DLD1 (cell line): ENCODE data around the gene MGAT5.

Experiments used
- in situ Hi-C: cut with HindIII; loops from 2 replicates; pipeline ENCODE4 v1.10.0; 2017; ENCODE audit warnings: low sequenced_read_pairs

Gene MGAT5

DNA sequence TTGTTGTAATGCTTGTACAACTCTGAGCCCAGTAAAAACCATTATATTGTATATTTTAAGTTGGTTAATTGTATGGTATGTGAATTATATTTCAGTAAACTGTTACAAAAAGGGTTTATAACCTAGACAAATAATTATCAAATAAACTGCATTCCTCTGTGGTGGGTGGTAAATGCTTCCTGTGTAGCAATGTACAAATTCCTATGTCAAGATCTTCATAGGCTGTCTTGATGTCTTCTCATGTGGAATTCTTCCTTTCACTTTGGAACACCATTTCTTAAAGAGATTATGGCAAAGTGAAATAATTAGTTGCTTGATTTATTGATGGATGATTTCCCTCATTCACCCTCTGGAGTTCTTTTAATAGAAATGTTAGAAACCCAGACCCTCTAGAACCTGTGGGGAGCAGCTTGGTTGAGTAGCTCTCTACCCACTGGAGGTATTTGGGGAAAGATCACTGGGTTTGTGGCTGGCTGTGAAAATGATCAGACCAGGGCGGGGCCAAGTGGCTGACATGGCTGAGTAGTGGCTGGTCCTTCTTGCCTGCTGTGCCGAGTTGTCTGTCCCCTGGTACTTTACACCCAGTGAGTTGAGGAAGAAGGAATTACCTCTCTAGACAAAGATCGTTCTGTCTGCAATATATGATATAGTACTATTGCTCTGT is 22.4 kb upstream of the MGAT5 start:
- in situ Hi-C loops: no loop called here

GRCh38 chr2:134231965-134232340 is 21.9 kb upstream of the MGAT5 start:
- in situ Hi-C loops: no loop called here

DNA sequence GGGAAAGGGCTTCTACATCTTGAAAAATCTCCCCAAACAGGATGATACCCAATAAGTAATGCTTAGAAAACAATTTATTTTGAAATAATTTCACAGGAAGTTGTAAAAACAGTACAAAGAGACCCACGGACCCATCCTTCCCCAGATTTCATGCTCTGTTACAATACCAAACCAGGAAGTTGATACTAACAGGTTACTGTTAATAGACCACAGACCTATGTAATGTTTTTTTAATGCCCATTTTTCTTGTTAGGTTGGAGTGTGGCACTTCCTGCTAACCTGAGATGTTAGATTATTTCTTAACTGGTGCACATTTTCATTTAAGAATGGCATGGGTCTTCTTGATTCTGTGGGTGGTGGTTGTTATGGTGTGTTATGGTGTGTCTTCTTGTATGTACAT is 21.4 kb upstream of the MGAT5 start:
- in situ Hi-C loops: no loop called here

GRCh38 chr2:134232868-134233727 is 20.8 kb upstream of the MGAT5 start:
- in situ Hi-C loops: no loop called here

- in situ Hi-C loops: no loop called here
Measured at GRCh38 chr2:134233728-134234136, 20.1 kb upstream of the MGAT5 start.

DNA sequence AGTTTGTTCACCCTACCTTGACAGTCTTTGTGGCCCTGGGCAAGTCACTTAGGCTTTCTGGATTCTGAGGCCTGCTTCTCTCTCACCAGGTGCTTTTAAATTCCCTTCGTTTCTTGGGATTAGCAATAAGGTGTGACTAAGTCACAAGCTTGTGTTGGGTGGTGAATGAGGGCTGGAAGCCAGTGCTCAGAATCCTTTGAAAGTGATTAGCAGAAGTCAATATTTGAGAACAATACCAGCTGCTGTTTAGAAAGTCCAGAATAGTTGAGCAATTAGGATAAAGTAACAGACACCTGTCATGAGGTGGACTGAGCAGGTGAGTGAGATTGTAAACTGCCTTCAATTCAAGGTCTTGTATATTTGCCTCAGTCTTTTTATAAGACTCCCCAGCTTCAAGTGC is 19.3 kb upstream of the MGAT5 start:
- in situ Hi-C loops: no loop called here

DNA sequence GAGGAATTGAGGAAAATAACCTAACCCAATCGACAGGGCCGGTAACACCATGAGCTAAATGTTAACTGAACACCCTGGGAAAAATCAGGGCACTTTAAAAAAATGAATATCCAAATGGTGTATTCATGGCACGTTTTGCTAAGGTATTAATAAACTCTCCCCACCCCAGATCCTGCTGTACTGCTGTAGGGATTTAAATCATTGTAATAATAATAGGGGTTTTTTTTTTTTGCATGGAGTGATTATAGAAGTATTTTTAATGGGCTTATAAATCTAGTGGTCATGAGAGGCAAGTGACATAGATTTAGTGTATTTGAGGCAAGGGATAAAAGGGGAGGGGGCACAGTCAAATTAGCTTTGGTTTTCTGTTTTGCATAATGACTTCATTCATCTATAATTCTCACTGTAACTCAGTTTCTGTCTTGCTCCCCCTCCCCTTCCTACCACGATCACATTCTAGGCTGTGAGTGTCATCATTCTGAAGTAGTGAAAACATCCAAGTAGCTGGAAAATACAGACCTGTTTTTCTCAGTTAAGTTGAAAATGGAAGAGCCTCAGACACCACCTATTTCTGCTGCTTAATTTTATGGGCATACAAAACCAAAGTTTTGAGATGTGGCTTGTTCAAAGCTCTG is 18.2 kb upstream of the MGAT5 start:
- in situ Hi-C loops: no loop called here

GRCh38 chr2:134238371-134238770 is 15.5 kb upstream of the MGAT5 start:
- in situ Hi-C loops: no loop called here

- in situ Hi-C loops: no loop called here
Measured at GRCh38 chr2:134240061-134240460, 13.8 kb upstream of the MGAT5 start.

GRCh38 chr2:134241911-134242310 is 12.0 kb upstream of the MGAT5 start:
- in situ Hi-C loops: no loop called here

GRCh38 chr2:134243244-134243643 is 10.6 kb upstream of the MGAT5 start:
- in situ Hi-C loops: no loop called here

GRCh38 chr2:134244086-134244485 is 9.8 kb upstream of the MGAT5 start:
- in situ Hi-C loops: no loop called here

DNA sequence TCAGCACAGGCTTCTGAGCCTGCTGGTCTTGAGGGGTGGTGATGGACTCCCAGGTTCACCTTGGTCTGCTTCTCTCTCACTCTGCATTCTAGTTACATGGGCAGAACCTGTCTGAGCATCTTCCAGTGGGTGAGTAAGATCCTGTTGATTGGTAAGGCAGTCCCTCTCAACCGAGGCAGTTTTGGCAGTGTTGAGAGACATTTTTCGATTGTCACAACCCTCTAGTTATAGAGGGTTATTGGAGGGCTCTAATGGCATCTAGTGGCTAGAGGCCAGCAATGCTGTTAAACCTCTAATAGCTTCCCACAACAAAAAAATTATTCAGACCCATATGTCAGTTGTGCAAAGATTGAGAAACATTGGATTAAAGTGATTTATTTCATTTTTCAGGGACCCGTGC is 9.3 kb upstream of the MGAT5 start:
- in situ Hi-C loops: no loop called here

DNA sequence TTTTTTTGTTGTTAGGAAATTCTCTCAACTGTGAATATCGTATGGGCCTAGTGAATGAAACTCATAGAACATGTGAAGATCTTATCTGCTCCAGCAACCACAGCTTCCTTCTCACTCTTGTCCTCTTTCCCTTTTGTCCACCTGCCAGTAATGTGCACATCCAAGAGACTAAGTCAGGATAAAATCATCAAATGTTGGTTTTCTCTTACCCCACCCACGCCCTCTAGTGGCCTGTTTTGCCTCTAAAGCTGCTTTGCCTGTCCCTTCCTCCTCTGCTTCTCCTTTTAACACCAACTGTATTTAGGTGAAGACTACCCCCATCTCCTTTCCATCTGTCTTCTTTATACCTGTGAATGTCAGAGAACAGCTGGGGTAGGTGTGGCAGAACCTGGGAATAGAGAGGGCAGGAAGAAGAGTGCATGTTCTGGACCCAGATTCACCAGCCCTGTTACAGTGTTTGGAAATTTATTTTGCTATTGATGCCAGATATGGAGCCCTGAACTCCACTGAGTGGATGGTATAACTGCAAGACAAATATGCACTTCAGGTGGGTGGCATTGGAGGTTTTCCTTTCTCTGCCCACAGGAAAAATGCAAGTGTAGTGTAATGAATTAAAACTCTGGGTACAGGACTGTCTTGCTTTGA is 8.4 kb upstream of the MGAT5 start:
- in situ Hi-C loops: no loop called here

DNA sequence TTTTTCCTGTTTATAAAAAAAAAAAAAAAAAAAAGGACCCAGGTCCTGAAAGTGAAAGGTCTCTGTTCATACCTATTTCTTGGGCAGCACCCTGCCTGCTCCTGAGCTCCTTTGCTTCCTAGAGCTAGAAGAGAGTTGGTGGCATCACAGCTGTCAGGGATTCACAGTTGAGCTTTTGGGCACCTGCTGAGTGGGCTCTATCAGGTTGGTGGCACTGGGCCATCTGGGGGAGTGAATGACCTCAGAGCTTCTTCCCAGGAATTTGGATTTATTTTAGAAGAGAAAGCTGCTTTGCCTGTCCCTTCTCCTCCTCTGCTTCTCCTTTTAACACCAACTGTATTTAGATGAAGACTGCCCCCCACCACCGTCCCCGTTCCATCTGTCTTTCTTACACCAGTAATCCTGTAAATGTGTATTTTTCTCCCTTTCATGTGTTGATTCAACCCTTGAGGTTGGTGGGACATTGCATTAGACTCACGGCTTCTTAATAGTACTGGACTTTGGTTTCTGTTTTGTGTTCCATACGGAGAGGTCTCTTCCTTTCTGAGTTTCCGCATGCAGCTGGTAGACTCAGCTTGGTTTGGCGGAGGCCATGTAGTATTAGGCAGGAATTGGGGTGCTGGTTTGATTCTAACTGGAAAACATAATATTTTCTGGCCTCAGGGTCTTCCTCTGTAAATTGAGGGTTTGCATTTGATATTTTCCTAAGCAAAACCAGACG is 7.6 kb upstream of the MGAT5 start:
- in situ Hi-C loops: no loop called here

DNA sequence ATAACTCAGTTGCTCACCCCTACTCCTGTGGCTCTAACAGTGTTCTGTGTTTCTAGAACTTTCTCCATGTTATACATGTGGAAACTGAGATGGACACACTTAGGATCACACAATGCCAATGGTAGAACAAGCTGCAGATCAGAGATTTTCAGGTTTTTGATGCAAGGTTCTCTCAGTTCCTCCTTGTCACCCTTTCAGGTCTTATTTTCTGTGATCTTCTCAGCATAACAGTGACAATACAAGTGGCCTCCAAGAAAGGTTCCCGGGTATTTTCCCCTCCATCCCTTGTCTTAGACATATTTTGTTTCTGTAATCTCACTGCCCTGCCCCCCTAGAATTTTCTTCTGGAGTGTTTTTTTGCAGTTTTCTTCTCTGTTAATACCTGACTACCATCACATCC is 6.2 kb upstream of the MGAT5 start:
- in situ Hi-C loops: no loop called here

DNA sequence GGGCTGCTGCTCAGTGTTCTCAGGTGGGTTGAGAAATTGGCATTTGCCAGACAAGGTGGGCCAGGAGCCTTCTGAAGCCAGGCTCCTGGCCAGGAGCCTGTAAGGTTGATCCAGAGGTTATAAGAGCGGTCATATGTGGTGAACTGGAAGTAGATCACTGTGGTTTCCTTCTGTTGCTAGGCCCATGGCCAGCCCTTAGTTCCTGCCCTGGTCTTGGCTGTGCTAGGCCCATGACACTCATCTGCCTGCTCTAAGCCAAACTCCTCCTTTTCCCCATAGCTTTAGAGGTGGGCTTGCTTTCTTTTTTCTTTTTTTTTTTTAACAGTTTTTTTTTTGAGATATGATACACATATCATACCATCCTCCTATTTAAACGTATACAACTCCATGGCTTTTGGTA is 5.0 kb upstream of the MGAT5 start:
- in situ Hi-C loops: no loop called here

DNA sequence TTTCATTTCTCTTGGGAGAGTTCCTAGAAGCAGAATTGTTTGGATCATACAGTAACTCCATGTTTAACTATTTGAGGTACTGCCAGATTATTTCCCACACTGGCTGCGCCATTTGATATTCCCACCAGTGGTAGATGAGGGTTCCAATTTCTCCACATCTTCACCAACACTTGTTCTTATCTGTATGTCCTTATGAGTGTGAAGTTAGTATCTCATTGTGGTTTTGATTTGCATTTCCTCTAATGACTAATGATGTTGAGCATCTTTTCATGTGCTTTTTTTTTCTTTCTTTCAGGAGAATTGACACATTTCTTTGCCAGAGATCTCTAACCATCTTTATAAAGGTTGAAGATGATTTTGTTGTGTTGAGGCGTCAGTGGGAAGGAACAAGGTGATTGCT is 4.1 kb upstream of the MGAT5 start:
- in situ Hi-C loops: no loop called here

DNA sequence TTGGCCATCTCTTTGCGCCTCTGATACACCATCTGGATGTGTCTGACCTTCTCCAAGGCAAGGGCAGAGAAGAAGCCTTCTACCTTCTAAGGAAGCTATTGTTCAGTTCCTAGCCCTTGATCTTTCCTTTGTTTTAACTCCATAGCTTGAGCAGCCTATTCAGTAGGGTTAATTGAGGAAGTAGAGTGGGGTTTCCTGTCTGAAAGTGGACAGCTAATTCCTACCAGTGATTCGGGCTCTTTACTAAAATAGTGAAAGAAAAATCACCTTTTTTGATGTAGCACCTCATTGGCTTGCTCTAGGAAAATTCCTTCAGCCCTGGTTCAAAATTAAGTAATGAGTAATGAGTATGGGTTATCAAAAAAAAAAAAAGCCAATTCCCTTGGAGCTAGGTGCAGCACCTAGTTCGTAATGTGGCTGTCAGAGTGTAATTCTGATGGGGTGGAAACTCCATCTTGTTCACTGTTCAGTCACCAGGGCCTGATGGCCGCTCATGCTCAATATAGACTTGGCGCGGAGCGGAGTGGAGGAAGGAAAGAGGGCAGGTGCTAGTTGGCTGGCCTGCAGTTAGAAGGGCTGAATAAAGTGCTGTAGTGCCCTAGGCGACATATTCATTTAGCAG is 2.9 kb upstream of the MGAT5 start:
- in situ Hi-C loops: no loop called here

DNA sequence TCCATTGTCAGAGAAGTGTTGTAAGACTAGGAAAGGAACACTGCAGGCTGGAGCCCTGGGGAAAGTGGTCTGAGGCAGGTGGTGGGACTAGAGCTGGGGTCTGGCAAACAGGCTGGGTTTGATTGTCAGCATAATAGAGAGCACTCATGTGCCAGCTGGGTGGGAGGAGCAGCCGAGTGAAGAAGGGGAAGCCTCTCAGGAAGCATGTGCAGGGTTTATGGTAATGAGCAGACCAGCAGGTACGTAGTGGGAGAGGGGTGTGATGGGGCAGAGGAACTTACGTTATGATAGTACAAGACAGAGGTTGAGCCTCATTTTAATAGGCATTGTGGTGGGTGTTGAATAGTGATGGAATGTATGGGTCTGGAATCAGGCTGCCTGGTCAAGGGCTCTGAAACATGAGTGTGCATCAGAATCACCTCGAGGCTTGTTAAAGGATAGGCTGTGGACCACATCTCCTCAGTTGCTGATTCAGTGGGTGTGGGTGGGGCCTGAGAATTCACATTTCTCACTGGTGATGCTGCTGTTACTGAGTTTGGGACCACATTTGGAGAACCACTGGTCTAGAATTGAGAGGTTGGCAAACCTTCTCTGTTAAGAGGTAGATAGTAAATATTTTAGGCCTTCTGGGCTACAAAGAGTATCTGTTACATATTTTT is 1.7 kb upstream of the MGAT5 start:
- in situ Hi-C loops: no loop called here
